ENCODE measurements around the gene TOMM5.

TOMM5 gene

DNA sequence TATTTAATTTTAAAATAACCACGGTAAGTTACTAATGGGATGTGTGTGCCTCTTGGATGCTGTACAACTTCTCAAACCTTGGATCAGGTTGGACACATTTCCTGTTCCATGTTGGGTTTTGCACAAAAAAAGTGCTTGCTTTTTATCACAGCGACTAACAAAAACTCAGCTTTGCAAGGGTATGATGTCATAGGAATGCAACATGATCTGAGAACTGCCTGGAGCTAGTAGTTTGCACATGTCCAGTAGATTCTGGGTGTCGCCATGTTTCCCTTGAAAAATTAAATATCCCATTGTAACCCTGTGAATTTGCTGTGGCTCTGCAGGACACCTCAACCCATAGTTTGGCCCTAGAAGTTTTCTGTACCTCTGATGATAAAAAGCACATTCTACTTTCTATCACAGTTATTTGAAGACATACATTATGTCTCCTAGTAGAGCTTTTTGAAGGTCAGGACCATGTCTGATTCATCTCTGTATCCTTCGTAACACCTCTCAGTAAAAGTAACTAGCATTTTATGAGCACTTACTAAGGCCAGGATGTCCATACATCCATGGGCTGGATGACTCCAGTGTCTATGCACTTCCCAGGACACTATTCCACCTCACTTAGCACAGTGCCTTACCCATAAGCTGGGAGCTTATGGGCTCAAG, 46.8 kb upstream of the TOMM5 start:
- no peak overlapping the region for H2AFZ ChIP-seq (ENCODE audit: low read depth)

GRCh38 chr9:37636511-37637448, 44.4 kb upstream of the TOMM5 start:
- TF ChIP-seq, protein P1, sequence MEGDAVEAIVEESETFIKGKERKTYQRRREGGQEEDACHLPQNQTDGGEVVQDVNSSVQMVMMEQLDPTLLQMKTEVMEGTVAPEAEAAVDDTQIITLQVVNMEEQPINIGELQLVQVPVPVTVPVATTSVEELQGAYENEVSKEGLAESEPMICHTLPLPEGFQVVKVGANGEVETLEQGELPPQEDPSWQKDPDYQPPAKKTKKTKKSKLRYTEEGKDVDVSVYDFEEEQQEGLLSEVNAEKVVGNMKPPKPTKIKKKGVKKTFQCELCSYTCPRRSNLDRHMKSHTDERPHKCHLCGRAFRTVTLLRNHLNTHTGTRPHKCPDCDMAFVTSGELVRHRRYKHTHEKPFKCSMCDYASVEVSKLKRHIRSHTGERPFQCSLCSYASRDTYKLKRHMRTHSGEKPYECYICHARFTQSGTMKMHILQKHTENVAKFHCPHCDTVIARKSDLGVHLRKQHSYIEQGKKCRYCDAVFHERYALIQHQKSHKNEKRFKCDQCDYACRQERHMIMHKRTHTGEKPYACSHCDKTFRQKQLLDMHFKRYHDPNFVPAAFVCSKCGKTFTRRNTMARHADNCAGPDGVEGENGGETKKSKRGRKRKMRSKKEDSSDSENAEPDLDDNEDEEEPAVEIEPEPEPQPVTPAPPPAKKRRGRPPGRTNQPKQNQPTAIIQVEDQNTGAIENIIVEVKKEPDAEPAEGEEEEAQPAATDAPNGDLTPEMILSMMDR (conservative IDR thresholded peaks at IDR 0.05; ENCODE audit: low read depth, low read length) = no peak
- H3K4me2 ChIP-seq = no peak overlapping the region
- H4K20me1 ChIP-seq (ENCODE audit: insufficient read depth) = no peaks in the 10 kb centered on the region
- H3K27me3 ChIP-seq (ENCODE audit: insufficient read depth, low read depth) = no peaks in the 10 kb centered on the region
- no peaks in the 10 kb centered on the region for H3K79me2 ChIP-seq (ENCODE audit: insufficient read depth, low read depth)
- no peak overlapping the region for H3K27ac ChIP-seq
- no peaks in the 10 kb centered on the region for H3K36me3 ChIP-seq (ENCODE audit: insufficient read depth)
- H3K4me1 ChIP-seq (ENCODE audit: low read depth, poor library complexity, severe bottlenecking) = no peaks in the 10 kb centered on the region
- H3K4me3 ChIP-seq (IDR thresholded peaks at IDR 0.05; ENCODE audit: insufficient read depth, low read depth, low read length) = no peak overlapping the region
- H2AFZ ChIP-seq (ENCODE audit: low read depth) = no peak overlapping the region
- no peak overlapping the region for H3K9ac ChIP-seq

More for the DNA sequence above, 46.8 kb upstream of the TOMM5 start:
- H3K4me2 ChIP-seq = no peak overlapping the region
- no peaks in the 10 kb centered on the region for H3K27me3 ChIP-seq (ENCODE audit: insufficient read depth, low read depth)
- no peak overlapping the region for H3K9ac ChIP-seq
- TF ChIP-seq, protein P1 (conservative IDR thresholded peaks at IDR 0.05; ENCODE audit: low read depth, low read length) = no peak
- no peaks in the 10 kb centered on the region for H4K20me1 ChIP-seq (ENCODE audit: insufficient read depth)
- H3K36me3 ChIP-seq (ENCODE audit: insufficient read depth) = no peaks in the 10 kb centered on the region
- no peak overlapping the region for H3K27ac ChIP-seq
- H3K4me1 ChIP-seq (ENCODE audit: low read depth, poor library complexity, severe bottlenecking) = no peaks in the 10 kb centered on the region
- no peaks in the 10 kb centered on the region for H3K79me2 ChIP-seq (ENCODE audit: insufficient read depth, low read depth)
- H3K4me3 ChIP-seq (IDR thresholded peaks at IDR 0.05; ENCODE audit: insufficient read depth, low read depth, low read length) = no peak overlapping the region

DNA sequence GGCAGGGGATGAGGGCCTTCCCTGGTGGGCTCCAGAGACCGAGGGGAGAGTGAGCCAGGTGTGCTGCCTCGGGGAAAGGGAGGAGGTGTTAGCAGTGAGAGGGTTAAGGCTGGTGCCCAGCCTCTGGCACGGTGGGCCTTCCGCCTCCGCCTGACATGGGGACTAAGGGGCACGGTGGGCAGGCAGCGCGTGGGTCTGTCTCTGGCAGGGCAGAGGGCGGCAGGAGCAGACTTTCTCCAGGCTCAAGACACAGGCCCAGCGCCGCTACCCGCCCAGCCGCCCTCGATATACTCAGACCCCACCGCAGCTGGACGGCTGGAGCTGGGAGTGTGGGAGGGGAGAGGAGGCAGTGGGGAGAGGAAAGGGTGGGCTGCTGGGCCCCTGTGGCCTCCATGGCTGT, 43.4 kb upstream of the TOMM5 start:
- H4K20me1 ChIP-seq (ENCODE audit: insufficient read depth) = no peaks in the 10 kb centered on the region
- H2AFZ ChIP-seq (ENCODE audit: low read depth) = no peak overlapping the region
- TF ChIP-seq, protein P1 (conservative IDR thresholded peaks at IDR 0.05; ENCODE audit: low read depth, low read length) = no peak
- H3K4me3 ChIP-seq (IDR thresholded peaks at IDR 0.05; ENCODE audit: insufficient read depth, low read depth, low read length) = no peak overlapping the region
- no peak overlapping the region for H3K4me2 ChIP-seq
- no peak overlapping the region for H3K9ac ChIP-seq
- no peaks in the 10 kb centered on the region for H3K36me3 ChIP-seq (ENCODE audit: insufficient read depth)
- H3K27me3 ChIP-seq (ENCODE audit: insufficient read depth, low read depth) = no peaks in the 10 kb centered on the region
- no peak overlapping the region for H3K27ac ChIP-seq
- no peaks in the 10 kb centered on the region for H3K4me1 ChIP-seq (ENCODE audit: low read depth, poor library complexity, severe bottlenecking)
- H3K79me2 ChIP-seq (ENCODE audit: insufficient read depth, low read depth) = no peaks in the 10 kb centered on the region

DNA sequence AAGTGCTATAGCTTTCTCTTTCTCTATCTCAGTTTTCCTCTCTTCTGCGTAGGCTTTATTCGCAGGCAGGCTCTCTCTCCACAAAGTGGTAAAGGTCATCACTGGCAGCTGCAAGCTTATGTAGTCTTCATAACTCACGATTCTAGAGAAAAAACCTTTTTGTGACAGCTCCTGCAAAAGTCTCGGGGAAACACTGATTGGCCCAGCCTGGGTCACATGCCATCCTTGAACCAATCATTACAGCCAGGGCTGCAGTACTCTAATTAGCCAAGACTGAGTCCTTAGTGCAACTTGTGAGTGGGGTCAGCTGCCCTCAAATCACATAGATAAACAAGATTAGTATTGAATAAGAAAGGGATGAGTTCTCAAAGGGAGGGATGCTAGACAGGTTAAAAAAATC, 40.1 kb upstream of the TOMM5 start:
- H3K27me3 ChIP-seq (ENCODE audit: insufficient read depth, low read depth) = no peaks in the 10 kb centered on the region
- no peak overlapping the region for H3K4me2 ChIP-seq
- TF ChIP-seq, protein P1 (conservative IDR thresholded peaks at IDR 0.05; ENCODE audit: low read depth, low read length) = no peak
- H3K36me3 ChIP-seq (ENCODE audit: insufficient read depth) = no peaks in the 10 kb centered on the region
- H4K20me1 ChIP-seq (ENCODE audit: insufficient read depth) = no peaks in the 10 kb centered on the region
- no peak overlapping the region for H3K9ac ChIP-seq
- H3K79me2 ChIP-seq (ENCODE audit: insufficient read depth, low read depth) = no peaks in the 10 kb centered on the region
- H2AFZ ChIP-seq (ENCODE audit: low read depth) = no peak overlapping the region
- no peaks in the 10 kb centered on the region for H3K4me1 ChIP-seq (ENCODE audit: low read depth, poor library complexity, severe bottlenecking)
- no peak overlapping the region for H3K4me3 ChIP-seq (IDR thresholded peaks at IDR 0.05; ENCODE audit: insufficient read depth, low read depth, low read length)
- no peak overlapping the region for H3K27ac ChIP-seq
